GM18508 (cell line): ENCODE measurements around the gene ZNF330.

Experiments
- ATAC-seq: cut with Tn5 transposase; IDR thresholded peaks from one replicate; pipeline ENCODE4 v1.9.1; 2021; ENCODE audit warnings: moderate number of reproducible peaks; ENCODE audit not compliant: insufficient read depth, unreplicated experiment

ZNF330 gene

GRCh38 chr4:141229408-141230101 is 8.9 kb downstream of the ZNF330 start:
- ATAC-seq: peak; percentile 69

DNA sequence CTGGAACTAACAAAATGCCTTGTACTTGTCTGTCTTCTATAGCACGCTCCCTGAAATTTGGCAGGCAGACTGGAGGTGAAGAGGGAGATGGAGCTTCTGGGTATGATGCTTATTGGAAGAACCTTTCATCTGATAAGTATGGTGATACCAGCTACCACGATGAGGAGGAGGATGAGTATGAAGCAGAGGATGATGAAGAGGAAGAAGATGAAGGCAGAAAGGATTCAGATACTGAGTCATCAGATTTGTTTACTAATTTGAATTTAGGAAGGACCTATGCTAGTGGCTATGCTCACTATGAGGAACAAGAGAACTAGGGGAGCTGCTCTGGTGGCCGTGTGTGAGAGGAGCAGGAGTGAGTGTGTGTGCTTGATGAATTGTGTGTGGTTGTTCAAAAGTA is 13.0 kb downstream of the ZNF330 start:
- ATAC-seq: no peak

DNA sequence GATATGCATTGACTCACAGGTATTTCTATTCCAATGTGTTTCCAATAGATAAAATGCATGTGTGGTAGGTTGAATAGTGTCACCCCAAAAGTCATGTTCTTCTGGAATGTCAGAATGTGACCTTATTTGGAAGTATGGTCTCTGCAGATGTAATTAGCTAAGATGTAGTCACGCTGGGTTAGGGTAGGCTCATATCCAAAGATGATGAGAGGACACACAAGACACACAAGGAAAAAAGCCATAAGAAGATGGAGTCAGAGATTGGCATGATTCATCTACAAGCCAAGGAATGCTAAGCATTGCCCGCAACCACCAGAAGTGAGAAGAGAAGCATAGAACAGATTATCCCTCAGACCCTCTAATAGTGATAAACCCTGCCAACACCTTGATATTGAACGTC is 17.5 kb downstream of the ZNF330 start:
- no peak for ATAC-seq

- no peak for ATAC-seq
Measured at GRCh38 chr4:141240259-141240658, 19.6 kb downstream of the ZNF330 start.

GRCh38 chr4:141240671-141241070 is 20.0 kb downstream of the ZNF330 start:
- no peak for ATAC-seq

DNA sequence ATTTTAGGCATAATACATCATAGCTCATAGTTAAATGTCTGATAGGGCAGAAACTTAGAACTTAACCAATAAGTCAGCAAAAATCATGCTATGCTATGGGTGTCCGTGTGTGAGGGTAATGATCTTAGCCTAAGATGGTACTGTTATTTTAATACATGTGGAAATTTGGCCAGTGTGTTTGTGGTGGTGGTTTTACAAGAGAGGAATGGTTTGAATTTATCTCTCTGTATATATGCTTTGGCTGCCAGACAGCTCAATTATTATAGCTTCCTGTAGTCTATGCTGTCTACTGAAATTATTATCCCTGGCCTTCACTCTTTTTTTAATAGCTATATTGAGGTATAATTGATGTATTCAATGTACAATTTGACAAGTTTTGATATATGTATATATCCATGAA is 21.3 kb downstream of the ZNF330 start:
- no peak for ATAC-seq

GRCh38 chr4:141244419-141244818 is 23.7 kb downstream of the ZNF330 start:
- ATAC-seq: no peak

- ATAC-seq: no peak
Measured at GRCh38 chr4:141246243-141246642, 25.5 kb downstream of the ZNF330 start.

GRCh38 chr4:141246683-141247429 is 26.2 kb downstream of the ZNF330 start:
- ATAC-seq: no peak

GRCh38 chr4:141247430-141247780 is 26.7 kb downstream of the ZNF330 start:
- no peak for ATAC-seq

DNA sequence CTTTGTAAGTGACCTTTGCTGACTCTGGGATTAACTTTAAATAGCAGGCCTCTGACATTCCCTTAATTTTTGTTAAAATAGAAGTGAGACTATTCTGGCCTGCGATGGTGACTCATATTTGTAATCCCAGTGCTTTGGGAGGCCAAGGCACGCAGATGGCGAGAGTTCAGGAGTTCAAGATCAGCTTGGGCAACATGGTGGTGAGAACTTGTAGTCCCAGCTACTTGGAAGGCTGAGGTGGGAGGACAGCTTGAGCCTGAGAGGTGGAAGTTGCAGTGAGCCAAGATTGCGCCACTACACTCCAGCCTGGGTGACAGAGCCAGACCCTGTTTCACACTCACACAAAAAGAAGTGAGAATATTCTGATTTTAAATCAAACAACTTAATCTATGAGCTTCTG is 27.3 kb downstream of the ZNF330 start:
- ATAC-seq: no peak

GRCh38 chr4:141248486-141248885 is 27.8 kb downstream of the ZNF330 start:
- no peak for ATAC-seq

DNA sequence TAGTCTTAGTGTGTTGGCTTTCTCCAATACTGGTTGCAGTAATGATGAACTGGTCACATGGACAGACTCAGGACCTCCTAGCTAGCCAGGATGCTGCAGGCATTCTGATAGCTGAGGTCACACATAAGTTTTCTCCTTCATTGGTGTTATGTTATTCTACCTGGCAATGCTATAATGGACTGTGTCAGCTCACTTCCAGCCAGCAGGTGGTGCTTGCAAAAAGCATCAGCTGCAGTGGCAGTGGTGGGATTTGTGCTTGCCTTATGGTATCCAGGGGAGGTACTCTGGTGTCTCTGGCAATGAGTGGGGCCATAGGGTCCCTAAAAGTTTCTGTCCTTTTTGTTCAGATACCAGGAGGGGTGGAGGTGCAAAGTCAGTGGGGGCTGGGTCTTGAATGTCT is 33.6 kb downstream of the ZNF330 start:
- no peak for ATAC-seq

DNA sequence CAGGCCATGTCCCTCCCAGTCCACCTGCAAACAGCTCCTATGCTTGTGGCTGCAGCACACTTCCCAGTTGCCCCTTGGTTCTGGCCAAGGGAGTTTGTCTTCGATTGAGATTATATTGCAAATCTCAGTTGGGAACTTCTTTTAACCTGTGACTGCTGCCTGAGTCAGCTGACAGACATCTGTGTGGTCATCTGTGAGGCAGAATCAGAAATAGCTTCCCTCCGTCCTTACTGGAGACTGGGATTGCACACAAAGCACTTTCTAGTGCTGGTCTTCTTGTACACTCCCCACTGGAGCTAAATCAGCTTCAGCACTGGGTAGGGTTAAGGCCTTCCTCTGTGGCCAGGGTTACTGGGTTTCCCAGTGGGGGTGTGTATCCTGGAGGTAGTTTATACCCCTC is 34.3 kb downstream of the ZNF330 start:
- ATAC-seq: no peak

DNA sequence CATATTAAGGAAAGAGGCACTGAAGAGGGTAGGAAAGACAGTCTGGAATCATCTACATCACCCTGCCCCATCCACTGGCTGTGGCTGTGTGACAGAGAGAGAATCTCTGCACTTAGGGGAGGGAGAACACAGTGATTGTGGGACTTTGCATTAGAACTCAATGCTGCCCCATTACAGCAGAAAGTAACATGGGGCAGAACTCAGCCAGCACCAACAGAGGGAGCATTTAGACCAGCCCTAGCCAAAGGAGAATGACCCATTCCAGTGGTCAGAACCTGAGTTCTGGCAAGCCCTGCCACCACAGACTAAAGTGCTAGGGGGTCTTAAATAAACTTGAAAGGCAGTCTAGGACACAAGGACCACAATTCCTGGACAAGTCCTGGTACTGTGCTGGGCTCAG is 37.9 kb downstream of the ZNF330 start:
- no peak for ATAC-seq

- no peak for ATAC-seq
Measured at GRCh38 chr4:141275834-141276233, 55.1 kb downstream of the ZNF330 start.

- ATAC-seq: no peak
Measured at GRCh38 chr4:141283152-141283551, 62.5 kb downstream of the ZNF330 start.

DNA sequence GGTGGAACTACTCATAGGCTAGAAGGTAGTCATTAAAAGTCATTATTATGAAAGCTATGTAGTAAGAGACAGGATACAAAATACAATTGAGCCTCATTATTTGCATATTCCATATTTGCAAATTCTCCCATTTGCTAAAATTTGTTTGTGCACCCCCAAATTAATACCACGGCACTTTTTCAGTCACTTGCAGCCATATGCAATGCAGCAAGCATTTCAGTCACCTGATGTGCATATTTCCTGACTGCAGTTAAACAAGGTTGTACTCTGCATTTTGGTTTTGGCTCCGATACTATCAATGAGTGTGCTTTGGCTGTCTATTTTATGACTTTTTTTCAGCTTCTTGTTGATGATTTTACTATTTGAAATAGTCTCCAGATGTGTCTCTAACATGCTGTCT is 62.9 kb downstream of the ZNF330 start:
- no peak for ATAC-seq
